ENCODE results near the gene DPAGT1. TPM values are rescaled to one million over a fixed set of nuclear protein-coding genes. Genes with fewer than 3 reads are reported as not detected.

The DPAGT1 gene
- polyA plus RNA-seq, 6 donors from 2014 or later = 29.7 to 61.6 (median 34.5) TPM

GRCh38 chr11:119121811-119122124 is 20.1 kb upstream of the DPAGT1 start:
- Mint-ChIP-seq H3K9me3 (no peaks in the 10 kb centered on the region), H3K4me1 (peaks cover 32 to 43% (median 39%) of the 10 kb centered on the region in 3 donors), H3K27ac (peak overlapping the region; percentile 90 to 99 (median 94)), H3K4me3 (peak overlapping the region; percentile 85 to 98 (median 94)), H3K36me3 (no peaks in the 10 kb centered on the region), H3K27me3 (no peaks in the 10 kb centered on the region)
- no peak for DNase-seq
- ATAC-seq (ENCODE audit: low read depth in 2 of 2) = peak in 1 of 2 donors; percentile 0

DNA sequence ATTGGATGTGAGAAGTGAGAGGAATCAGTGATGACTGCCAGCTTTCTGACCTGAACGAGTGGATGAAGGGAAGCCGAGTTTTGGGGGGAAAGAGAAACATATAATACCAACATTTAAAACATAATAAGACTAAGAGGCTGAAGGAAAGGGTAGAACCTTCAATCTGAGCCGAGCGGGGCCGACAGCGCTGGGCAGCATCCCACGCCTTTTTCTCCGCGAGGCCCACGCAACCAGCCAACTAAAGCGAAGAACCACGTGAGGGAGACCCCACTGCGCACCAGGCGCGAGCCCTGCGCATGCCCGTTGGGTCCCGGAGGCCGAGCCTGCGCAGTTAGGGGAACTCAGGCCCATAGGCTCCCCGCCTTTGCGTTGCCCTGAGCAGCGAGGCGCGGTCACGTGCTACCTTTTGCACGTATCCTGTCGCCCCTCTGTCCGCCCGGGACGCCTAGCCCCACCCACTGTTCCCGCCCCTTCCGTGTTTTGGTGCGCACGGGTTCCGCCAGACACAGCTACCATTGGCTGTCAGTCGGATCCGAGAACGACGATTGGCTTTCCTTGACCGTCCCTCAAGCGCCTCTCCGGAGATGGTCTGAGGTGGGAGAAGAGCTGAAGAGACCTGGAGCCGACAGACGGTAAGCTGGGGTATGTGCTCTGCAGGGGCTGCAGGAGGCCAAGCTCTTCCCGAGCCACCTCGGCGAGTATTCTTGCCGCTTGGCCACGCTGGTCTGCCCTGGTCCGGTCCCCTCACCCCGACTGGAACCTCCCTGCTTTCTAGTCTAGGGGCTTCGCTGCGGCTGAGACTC is 19.6 kb upstream of the DPAGT1 start, which contains the start of gene HINFP:
HINFP (plus strand) TSS at position 573 of the 803 bp plus-strand sequence. CDS start 5,365 bp downstream, outside the sequence.
- no peaks in the 10 kb centered on the region for H3K9me3 Mint-ChIP-seq
- peak within 1 kb of the TSS; percentile 91 to 99 (median 96) for H3K27ac Mint-ChIP-seq
- DNase-seq (peak; percentile 99), ATAC-seq (ENCODE audit: low read depth in 2 of 2) (peak; percentile 95 to 96)
- H3K4me3 Mint-ChIP-seq = peak within 1 kb of the TSS; percentile 85 to 98 (median 94)
- peaks cover 30 to 40% (median 37%) of the 10 kb centered on the region in 3 donors for H3K4me1 Mint-ChIP-seq
- H3K27me3 Mint-ChIP-seq = no peaks in the 10 kb centered on the region
- no peaks in the 10 kb centered on the region for H3K36me3 Mint-ChIP-seq

DNA sequence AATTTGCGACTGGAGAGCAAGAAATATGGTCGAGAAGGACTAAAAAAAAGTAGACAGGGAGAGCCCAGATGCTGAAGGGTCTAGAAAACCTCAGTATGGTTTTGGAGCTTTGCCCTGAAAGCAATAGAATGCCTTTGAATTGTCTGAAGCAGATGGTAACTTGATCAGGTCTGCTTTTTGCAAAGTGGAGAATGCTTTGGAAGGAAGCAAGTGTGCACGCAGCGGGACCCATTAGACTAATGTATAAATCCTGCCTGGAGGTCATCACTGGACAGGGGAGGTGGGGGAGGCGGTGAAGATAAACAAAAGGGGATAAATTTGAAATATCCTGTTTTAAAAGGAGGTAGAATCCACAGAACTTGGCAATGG is 19.0 kb upstream of the DPAGT1 start:
- H3K27me3 Mint-ChIP-seq = no peaks in the 10 kb centered on the region
- peaks cover 30 to 42% (median 40%) of the 10 kb centered on the region in 3 donors for H3K4me1 Mint-ChIP-seq
- no peaks in the 10 kb centered on the region for H3K36me3 Mint-ChIP-seq
- H3K27ac Mint-ChIP-seq = peak overlapping the region; percentile 91 to 99 (median 96)
- H3K9me3 Mint-ChIP-seq = no peaks in the 10 kb centered on the region
- no peak for ATAC-seq (ENCODE audit: low read depth in 2 of 2)
- no peak for DNase-seq
- peak overlapping the region; percentile 85 to 98 (median 94) for H3K4me3 Mint-ChIP-seq

DNA sequence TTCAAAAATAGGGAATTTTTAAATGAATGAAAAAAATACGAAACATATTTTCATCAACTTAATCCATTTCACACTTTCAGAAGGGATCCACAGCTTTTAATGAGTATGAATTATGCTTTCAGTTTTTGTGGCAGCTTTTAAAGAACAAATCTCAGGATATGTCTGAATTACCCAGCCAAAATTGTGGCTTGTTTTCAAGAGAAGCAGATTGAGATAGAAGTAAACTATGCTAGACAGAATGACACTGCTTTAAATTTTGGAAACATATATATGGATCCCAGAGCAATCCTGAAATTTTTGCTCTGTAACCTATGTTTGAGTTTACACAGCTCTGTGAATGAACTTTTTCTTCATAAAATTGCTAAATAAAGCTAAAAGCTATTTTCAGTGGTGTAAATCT is 17.3 kb upstream of the DPAGT1 start:
- H3K36me3 Mint-ChIP-seq = peaks cover 0 to 6% of the 10 kb centered on the region in 2 donors
- no peaks in the 10 kb centered on the region for H3K27me3 Mint-ChIP-seq
- no peaks in the 10 kb centered on the region for H3K9me3 Mint-ChIP-seq
- peaks cover 30 to 47% (median 45%) of the 10 kb centered on the region in 3 donors for H3K4me1 Mint-ChIP-seq
- no peak overlapping the region for H3K27ac Mint-ChIP-seq
- no peak for ATAC-seq (ENCODE audit: low read depth in 2 of 2)
- no peak for DNase-seq
- peak overlapping the region in 1 of 8 donors; percentile 19 for H3K4me3 Mint-ChIP-seq

- Mint-ChIP-seq H3K27ac (no peak overlapping the region), H3K9me3 (no peaks in the 10 kb centered on the region), H3K4me3 (peak overlapping the region in 1 of 8 donors; percentile 19), H3K27me3 (no peaks in the 10 kb centered on the region), H3K36me3 (peaks cover 0 to 6% of the 10 kb centered on the region in 2 donors), H3K4me1 (peaks cover 29 to 42% (median 38%) of the 10 kb centered on the region in 3 donors)
- DNase-seq (no peak), ATAC-seq (ENCODE audit: low read depth in 2 of 2) (no peak)
Measured at GRCh38 chr11:119118227-119118626, 16.6 kb upstream of the DPAGT1 start.

- no peak for ATAC-seq (ENCODE audit: low read depth in 2 of 2)
- Mint-ChIP-seq H3K36me3 (peaks cover under 1 to 6% of the 10 kb centered on the region in 2 donors), H3K4me3 (peak overlapping the region in 2 of 8 donors; percentile 37 to 43), H3K27ac (peak overlapping the region in 1 of 6 donors; percentile 26), H3K4me1 (peaks cover 19 to 31% (median 27%) of the 10 kb centered on the region in 3 donors), H3K9me3 (no peaks in the 10 kb centered on the region), H3K27me3 (no peaks in the 10 kb centered on the region)
- DNase-seq = no peak
Measured at GRCh38 chr11:119117004-119117706, 15.5 kb upstream of the DPAGT1 start.

GRCh38 chr11:119116601-119117000 is 14.9 kb upstream of the DPAGT1 start:
- Mint-ChIP-seq H3K36me3 (peaks cover 6 to 9% of the 10 kb centered on the region in 2 donors), H3K27me3 (no peaks in the 10 kb centered on the region), H3K27ac (peak overlapping the region in 1 of 6 donors; percentile 70), H3K4me3 (no peak overlapping the region), H3K9me3 (no peaks in the 10 kb centered on the region), H3K4me1 (peaks cover 14 to 27% (median 22%) of the 10 kb centered on the region in 3 donors)
- DNase-seq (no peak), ATAC-seq (ENCODE audit: low read depth in 2 of 2) (no peak)

DNA sequence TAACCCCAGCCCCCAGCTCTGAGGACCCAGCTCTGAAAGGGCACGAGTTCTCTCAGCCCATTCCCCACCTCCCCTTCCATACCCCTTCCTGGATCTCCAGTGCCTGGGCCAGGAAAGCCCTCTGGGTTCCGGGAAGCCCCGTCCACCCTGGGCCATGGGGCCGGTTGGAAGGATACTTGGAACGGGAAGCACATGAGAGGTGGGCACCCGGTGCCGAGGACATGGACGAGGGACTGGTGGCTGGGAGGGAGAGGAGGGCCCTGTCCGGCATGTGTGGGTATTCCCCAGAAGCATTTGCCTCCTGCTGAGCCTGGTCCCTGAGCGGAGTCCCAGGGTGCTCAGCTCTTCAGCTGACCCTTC is 14.6 kb upstream of the DPAGT1 start:
- peaks cover 10 to 27% (median 21%) of the 10 kb centered on the region in 3 donors for H3K4me1 Mint-ChIP-seq
- DNase-seq (no peak), ATAC-seq (ENCODE audit: low read depth in 2 of 2) (no peak)
- peak overlapping the region in 1 of 6 donors; percentile 51 for H3K27ac Mint-ChIP-seq
- H3K27me3 Mint-ChIP-seq = no peaks in the 10 kb centered on the region
- H3K9me3 Mint-ChIP-seq = no peaks in the 10 kb centered on the region
- H3K36me3 Mint-ChIP-seq = peaks cover 10 to 12% of the 10 kb centered on the region in 2 donors
- peak overlapping the region in 1 of 8 donors; percentile 15 for H3K4me3 Mint-ChIP-seq

GRCh38 chr11:119115484-119116234 is 14.0 kb upstream of the DPAGT1 start:
- Mint-ChIP-seq H3K4me3 (peak overlapping the region in 3 of 8 donors; percentile 15 to 63 (median 20)), H3K4me1 (peaks cover 5 to 22% (median 16%) of the 10 kb centered on the region in 3 donors), H3K9me3 (no peaks in the 10 kb centered on the region), H3K36me3 (peaks cover 10 to 12% of the 10 kb centered on the region in 2 donors), H3K27me3 (no peaks in the 10 kb centered on the region), H3K27ac (peak overlapping the region in 4 of 6 donors; percentile 43 to 94 (median 51))
- DNase-seq (no peak), ATAC-seq (ENCODE audit: low read depth in 2 of 2) (no peak)

DNA sequence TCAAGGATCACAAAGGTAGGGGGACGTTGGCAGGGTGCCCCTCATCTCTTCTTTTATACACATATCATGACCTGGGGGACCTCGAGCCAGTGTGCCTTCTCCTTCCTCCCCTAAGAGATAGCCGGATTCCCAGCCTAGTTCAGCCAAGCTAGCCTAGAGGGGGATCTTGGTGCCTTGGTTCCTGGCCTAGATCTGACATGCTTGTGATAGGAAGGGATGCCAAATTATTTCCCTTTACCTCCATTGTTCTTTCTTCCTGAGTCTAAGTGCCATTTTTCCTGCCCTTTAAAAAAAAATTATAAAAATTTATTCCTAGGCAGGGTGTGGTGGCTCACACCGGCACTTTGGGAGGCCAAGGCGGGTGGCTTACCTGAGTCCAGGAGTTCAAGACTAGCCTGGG is 12.7 kb upstream of the DPAGT1 start:
- no peaks in the 10 kb centered on the region for H3K9me3 Mint-ChIP-seq

DNA sequence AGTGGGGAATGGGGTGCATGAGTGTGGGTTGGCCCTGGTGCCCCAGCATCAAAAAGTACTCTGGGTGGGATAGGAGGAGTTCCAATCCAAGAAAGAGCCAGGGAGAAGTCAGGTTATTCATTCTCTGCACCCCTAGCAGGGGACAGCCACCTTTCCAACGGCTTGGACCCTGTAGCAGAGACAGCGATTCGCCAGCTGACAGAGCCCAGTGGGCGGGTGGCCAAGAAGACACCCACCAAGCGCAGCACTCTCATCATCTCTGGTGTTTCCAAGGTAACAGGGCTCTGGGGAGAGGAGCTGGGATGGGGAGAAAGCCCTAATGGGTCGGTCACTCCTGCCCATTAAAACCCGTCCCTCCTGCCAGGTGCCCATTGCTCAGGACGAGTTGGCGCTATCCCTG is 12.1 kb upstream of the DPAGT1 start:
- H3K27me3 Mint-ChIP-seq = no peaks in the 10 kb centered on the region
- H3K36me3 Mint-ChIP-seq = peaks cover 10 to 12% of the 10 kb centered on the region in 2 donors

More for the DNA sequence above, 12.7 kb upstream of the DPAGT1 start:
- H3K4me1 Mint-ChIP-seq = peaks cover 0 to 20% (median 12%) of the 10 kb centered on the region in 3 donors
- ATAC-seq (ENCODE audit: low read depth in 2 of 2) (no peak), DNase-seq (no peak)
- no peaks in the 10 kb centered on the region for H3K27me3 Mint-ChIP-seq
- H3K27ac Mint-ChIP-seq = no peak overlapping the region
- H3K4me3 Mint-ChIP-seq = no peak overlapping the region
- peaks cover 10 to 12% of the 10 kb centered on the region in 2 donors for H3K36me3 Mint-ChIP-seq

GRCh38 chr11:119112314-119113020 is 10.8 kb upstream of the DPAGT1 start:
- no peak for DNase-seq
- Mint-ChIP-seq H3K27me3 (no peaks in the 10 kb centered on the region), H3K36me3 (peaks cover 10 to 12% of the 10 kb centered on the region in 2 donors), H3K9me3 (no peaks in the 10 kb centered on the region), H3K27ac (no peak overlapping the region), H3K4me1 (peaks cover 12 to 34% (median 26%) of the 10 kb centered on the region in 3 donors), H3K4me3 (no peak overlapping the region)
- no peak for ATAC-seq (ENCODE audit: low read depth in 2 of 2)

More for the DNA sequence above, 12.1 kb upstream of the DPAGT1 start:
- no peaks in the 10 kb centered on the region for H3K9me3 Mint-ChIP-seq
- H3K4me1 Mint-ChIP-seq = peaks cover 6 to 27% (median 19%) of the 10 kb centered on the region in 3 donors
- ATAC-seq (ENCODE audit: low read depth in 2 of 2) = no peak
- H3K4me3 Mint-ChIP-seq = no peak overlapping the region
- no peak for DNase-seq
- H3K27ac Mint-ChIP-seq = no peak overlapping the region

Data from naive B cell (primary cell).